Activated B cell treated with CpG ODN at 0.5 μM for 24 hours (primary cell): Measurements from ENCODE around the gene SUSD2. TPM values are rescaled to one million over a fixed set of nuclear protein-coding genes. Genes with fewer than 3 reads are reported as not detected.

Experiments
- ATAC-seq: fragments of 200-7000 bp; cut with Tn5 transposase; one replicate; pipeline ENCODE4 v1.10.0; 2021; ENCODE audit warnings: low read depth, mild to moderate bottlenecking, moderate library complexity
- CTCF ChIA-PET: fragments of 350-600 bp; sonication (Branson Sonifier 250); formaldehyde crosslinking; loops from one replicate; lab custom pipeline; 2021; ENCODE audit warnings: antibody characterized with exemption; lab: Charles Lee
- POLR2A ChIA-PET: fragments of 350-600 bp; sonication (Branson Sonifier 250); formaldehyde crosslinking; loops from one replicate; lab custom pipeline; 2021; ENCODE audit warnings: antibody characterized with exemption; lab: Charles Lee
- DNase-seq: peaks from one replicate; pipeline ENCODE4 v3.0.0; 2022
- H3K27ac Mint-ChIP-seq: one replicate; pipeline ENCODE4 v1.8.0; 2020; ENCODE audit warnings: mixed read lengths
- H3K27me3 Mint-ChIP-seq: one replicate; pipeline ENCODE4 v1.8.0; 2021; ENCODE audit warnings: mixed read lengths
- H3K36me3 Mint-ChIP-seq: one replicate; pipeline ENCODE4 v1.8.0; 2021; ENCODE audit warnings: low read depth, mixed read lengths
- H3K4me1 Mint-ChIP-seq: one replicate; pipeline ENCODE4 v1.8.0; 2021; ENCODE audit warnings: mixed read lengths
- H3K4me3 Mint-ChIP-seq: one replicate; pipeline ENCODE4 v1.8.0; 2020; ENCODE audit warnings: mild to moderate bottlenecking, mixed read lengths
- H3K9me3 Mint-ChIP-seq: one replicate; pipeline ENCODE4 v1.8.0; 2020; ENCODE audit warnings: mixed read lengths
- intact Hi-C: fragments of 100-400 bp; cut with micrococcal nuclease; formaldehyde crosslinking; loops from one replicate; pipeline ENCODE4 v1.15.1; 2024
- total RNA-seq: library from RNA; stranded (reverse); gene quantifications from 2 replicates; pipeline ENCODE4 v1.2.3, GENCODE V29; 2022
- TF ChIP-seq, protein P1 (sequence below): fragments of 200-600 bp; IDR thresholded peaks from one replicate; pipeline ENCODE4 v1.8.0; 2022; ENCODE audit warnings: antibody characterized with exemption, mild to moderate bottlenecking

The SUSD2 gene
- total RNA-seq, 1 donor from 2014 or later: 0.93 TPM

DNA sequence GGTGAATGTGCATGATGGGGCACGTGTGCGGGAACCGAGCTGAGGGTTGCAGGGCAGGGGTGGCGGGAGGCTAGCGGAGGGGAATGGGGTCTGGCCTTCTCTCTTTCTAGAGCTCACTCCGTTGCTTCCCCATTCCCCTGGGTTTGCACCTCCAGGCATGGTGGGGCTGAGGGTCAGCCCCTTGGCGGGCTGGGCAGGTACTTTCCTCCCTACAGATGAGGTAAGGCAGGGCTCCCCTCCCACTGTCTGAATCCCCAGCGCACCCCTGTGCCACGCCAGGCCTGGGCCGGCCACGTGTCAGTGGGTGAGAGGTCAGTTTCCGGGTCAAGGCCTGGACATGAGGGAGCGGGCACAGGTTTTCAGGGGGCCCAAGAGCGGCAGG, 8.9 kb downstream of the SUSD2 start:
- POLR2A ChIA-PET: no interaction called here
- no peak overlapping the region for H3K4me3 Mint-ChIP-seq
- no peaks in the 10 kb centered on the region for H3K9me3 Mint-ChIP-seq
- CTCF ChIA-PET: interaction anchor here (0.6 to 1.6 kb wide), 5 partner anchors 41 to 181 kb away, joined by 3 to 9 read pairs (median 3); no protein-coding TSS in a partner anchor
- TF ChIP-seq, protein P1, sequence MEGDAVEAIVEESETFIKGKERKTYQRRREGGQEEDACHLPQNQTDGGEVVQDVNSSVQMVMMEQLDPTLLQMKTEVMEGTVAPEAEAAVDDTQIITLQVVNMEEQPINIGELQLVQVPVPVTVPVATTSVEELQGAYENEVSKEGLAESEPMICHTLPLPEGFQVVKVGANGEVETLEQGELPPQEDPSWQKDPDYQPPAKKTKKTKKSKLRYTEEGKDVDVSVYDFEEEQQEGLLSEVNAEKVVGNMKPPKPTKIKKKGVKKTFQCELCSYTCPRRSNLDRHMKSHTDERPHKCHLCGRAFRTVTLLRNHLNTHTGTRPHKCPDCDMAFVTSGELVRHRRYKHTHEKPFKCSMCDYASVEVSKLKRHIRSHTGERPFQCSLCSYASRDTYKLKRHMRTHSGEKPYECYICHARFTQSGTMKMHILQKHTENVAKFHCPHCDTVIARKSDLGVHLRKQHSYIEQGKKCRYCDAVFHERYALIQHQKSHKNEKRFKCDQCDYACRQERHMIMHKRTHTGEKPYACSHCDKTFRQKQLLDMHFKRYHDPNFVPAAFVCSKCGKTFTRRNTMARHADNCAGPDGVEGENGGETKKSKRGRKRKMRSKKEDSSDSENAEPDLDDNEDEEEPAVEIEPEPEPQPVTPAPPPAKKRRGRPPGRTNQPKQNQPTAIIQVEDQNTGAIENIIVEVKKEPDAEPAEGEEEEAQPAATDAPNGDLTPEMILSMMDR: no peak
- H3K27ac Mint-ChIP-seq: no peak overlapping the region
- no peaks in the 10 kb centered on the region for H3K36me3 Mint-ChIP-seq
- peak; percentile 10 for DNase-seq
- H3K27me3 Mint-ChIP-seq: peaks cover 3% of the 10 kb centered on the region
- intact Hi-C loops: no loop called here
- no peak for ATAC-seq
- no peaks in the 10 kb centered on the region for H3K4me1 Mint-ChIP-seq

DNA sequence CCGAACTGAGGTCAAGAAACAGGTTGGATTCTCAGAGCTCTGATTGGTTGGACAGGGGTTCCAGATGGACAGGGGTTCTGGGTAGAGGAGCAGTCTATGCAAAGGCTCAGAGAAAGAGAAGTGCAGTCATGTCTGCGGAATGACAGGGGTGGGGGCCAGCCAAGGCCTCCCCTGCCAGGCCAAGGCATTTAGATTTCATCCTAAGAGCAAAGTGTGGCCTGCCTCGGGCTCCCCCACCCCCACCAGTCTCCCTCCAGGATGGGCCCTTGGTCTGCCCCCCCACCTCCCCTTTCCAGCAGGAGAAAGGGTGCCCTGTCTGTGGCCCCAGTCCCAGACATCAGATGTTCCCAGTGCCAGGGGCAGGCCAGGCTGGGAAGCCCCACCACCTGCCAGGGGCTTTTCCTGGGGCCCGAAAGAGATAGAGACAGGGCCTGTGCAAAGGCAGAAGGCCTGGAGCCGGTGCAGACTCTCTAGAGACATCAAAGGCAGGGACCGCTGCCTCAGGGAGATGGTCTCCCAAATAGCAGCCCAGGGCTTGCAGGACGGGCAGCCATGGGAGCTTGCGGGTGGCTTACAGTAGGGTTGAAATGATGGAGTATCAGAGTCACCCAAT, 9.4 kb downstream of the SUSD2 start:
- TF ChIP-seq, protein P1: no peak
- ATAC-seq: no peak
- intact Hi-C loops: no loop called here
- Mint-ChIP-seq H3K27me3 (peaks cover 3% of the 10 kb centered on the region), H3K27ac (no peak overlapping the region), H3K4me3 (no peak overlapping the region), H3K9me3 (no peaks in the 10 kb centered on the region), H3K36me3 (no peaks in the 10 kb centered on the region), H3K4me1 (no peaks in the 10 kb centered on the region)
- CTCF ChIA-PET: interaction anchor here (0.6 to 1.6 kb wide), 3 partner anchors 40 to 57 kb away, joined by 3 to 9 read pairs (median 5); no protein-coding TSS in a partner anchor
- DNase-seq: no peak
- POLR2A ChIA-PET: no interaction called here

DNA sequence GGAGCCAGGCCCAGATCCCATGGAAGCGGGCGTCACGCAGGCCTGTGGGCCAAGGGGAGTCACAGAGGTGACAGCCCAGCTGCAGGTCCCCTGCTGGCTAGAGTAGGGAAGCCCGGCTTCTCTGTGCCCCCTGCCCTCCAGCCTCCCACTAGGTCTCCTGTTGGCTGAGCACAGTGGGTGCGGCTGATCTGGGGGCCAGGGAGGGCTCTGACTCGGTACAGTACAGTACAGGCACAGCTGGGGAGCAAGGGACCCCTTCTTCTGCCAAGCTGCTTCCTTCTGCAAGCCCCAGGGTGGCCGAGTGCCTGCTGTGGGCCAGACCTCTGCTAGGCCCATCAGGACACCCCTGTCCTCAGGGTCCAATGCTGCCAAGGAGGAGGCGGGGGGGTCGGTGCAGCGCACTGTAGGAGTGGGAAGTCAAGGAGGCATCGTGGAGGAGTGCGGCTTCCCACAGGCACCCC, 10.1 kb downstream of the SUSD2 start:
- H3K27ac Mint-ChIP-seq: no peak overlapping the region
- POLR2A ChIA-PET: no interaction called here
- CTCF ChIA-PET: no interaction called here

DNA sequence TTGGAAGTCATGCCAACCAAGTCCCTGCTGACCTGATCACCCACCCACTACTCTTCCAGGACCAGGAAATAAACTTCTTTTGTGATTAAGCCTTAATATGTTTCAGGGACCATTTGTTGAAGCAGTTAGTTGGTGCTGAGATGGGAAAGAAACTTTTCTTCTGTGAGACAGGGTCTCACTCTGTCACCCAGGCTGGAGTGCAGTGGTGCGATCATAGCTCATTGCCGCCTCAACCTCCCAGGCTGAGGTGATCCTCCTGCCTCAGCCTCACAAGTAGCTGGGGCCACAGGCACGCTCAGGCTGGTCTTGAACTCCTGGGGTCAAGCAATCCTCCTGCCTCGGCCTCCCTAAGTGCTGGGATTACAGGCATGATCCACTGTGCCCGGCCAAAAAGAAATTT, 10.6 kb downstream of the SUSD2 start:
- intact Hi-C loops: no loop called here
- Mint-ChIP-seq H3K4me3 (no peak overlapping the region), H3K36me3 (no peaks in the 10 kb centered on the region), H3K27me3 (peaks cover 3% of the 10 kb centered on the region), H3K27ac (no peak overlapping the region), H3K4me1 (no peaks in the 10 kb centered on the region), H3K9me3 (no peaks in the 10 kb centered on the region)
- DNase-seq (no peak), ATAC-seq (no peak)
- ChIA-PET POLR2A (no interaction called here), CTCF (no interaction called here)
- TF ChIP-seq, protein P1: no peak

More for the DNA sequence above, 10.1 kb downstream of the SUSD2 start:
- no peak overlapping the region for H3K4me3 Mint-ChIP-seq
- peaks cover 3% of the 10 kb centered on the region for H3K27me3 Mint-ChIP-seq
- ATAC-seq (no peak), DNase-seq (peak; percentile 13)
- H3K9me3 Mint-ChIP-seq: no peaks in the 10 kb centered on the region
- intact Hi-C loops: no loop called here
- no peaks in the 10 kb centered on the region for H3K4me1 Mint-ChIP-seq
- no peaks in the 10 kb centered on the region for H3K36me3 Mint-ChIP-seq
- TF ChIP-seq, protein P1: no peak

DNA sequence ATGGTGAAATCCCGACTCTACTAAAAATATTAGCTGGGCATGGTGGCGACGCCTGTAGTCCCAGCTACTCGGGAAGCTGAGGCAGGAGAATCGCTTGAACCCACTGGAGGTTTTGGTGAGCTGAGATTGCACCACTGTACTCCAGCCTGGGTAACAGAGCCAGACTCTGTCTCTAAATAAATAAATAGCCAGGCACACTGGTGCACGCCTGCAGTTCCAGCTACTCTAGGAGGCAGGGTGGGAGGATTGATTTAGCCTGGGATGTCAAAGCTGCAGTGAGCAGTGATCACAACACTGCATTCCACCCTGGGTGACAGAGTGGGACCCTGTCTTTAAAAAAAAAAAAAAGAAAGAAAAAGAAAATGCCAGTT, 17.4 kb downstream of the SUSD2 start:
- Mint-ChIP-seq H3K4me1 (peaks cover 8% of the 10 kb centered on the region), H3K27me3 (no peaks in the 10 kb centered on the region), H3K4me3 (no peak overlapping the region), H3K9me3 (no peaks in the 10 kb centered on the region), H3K27ac (no peak overlapping the region), H3K36me3 (no peaks in the 10 kb centered on the region)
- POLR2A ChIA-PET: no interaction called here
- no peak for ATAC-seq
- CTCF ChIA-PET: no interaction called here
- no peak for DNase-seq
- intact Hi-C loops: no loop called here
- TF ChIP-seq, protein P1: no peak
